GM21825 (cell line): ENCODE data around the gene ASNSD1.
"Not testable (repeated sequence)": the region's sequence is repeated elsewhere in the genome, so short reads cannot be mapped to it uniquely, and the experiment has no call there.

Experiments used
- ATAC-seq: cut with Tn5 transposase; IDR thresholded peaks from one replicate; pipeline ENCODE4 v1.9.1; 2021; ENCODE audit warnings: mild to moderate bottlenecking, moderate library complexity; ENCODE audit not compliant: unreplicated experiment

Gene ASNSD1

GRCh38 chr2:189685540-189686229, 24.4 kb downstream of the ASNSD1 start:
- ATAC-seq = peak; percentile 65

GRCh38 chr2:189687796-189688195, 26.5 kb downstream of the ASNSD1 start:
- not testable (repeated sequence) for ATAC-seq

GRCh38 chr2:189696223-189696622, 35.0 kb downstream of the ASNSD1 start:
- no peak for ATAC-seq

- no peak for ATAC-seq
These were observed 37.0 kb downstream of the ASNSD1 start for GRCh38 chr2:189698020-189698887.

- ATAC-seq = no peak
These were observed 39.4 kb downstream of the ASNSD1 start for GRCh38 chr2:189700681-189701080.

- no peak for ATAC-seq
These were observed 40.8 kb downstream of the ASNSD1 start for GRCh38 chr2:189702071-189702470.

GRCh38 chr2:189709501-189710221, 48.4 kb downstream of the ASNSD1 start:
- no peak for ATAC-seq

- not testable (repeated sequence) for ATAC-seq
These were observed 56.3 kb downstream of the ASNSD1 start for GRCh38 chr2:189717593-189717992.

- ATAC-seq = no peak
These were observed 58.3 kb downstream of the ASNSD1 start for GRCh38 chr2:189719571-189719970.
